ENCODE data around the gene SLC25A21. TPM values are rescaled to one million over a fixed set of nuclear protein-coding genes. Genes with fewer than 3 reads are reported as not detected.
"Not testable (repeated sequence)": the region's sequence is repeated elsewhere in the genome, so short reads cannot be mapped to it uniquely, and the experiment has no call there.

The SLC25A21 gene
- total RNA-seq, 1 experiment from 2014 or later: 8.2 TPM

- in situ Hi-C loops (cut with HindIII; ENCODE audit: low sequenced_read_pairs); DNase-seq (ENCODE audit: low spot score): not testable (repeated sequence)
Measured at GRCh38 chr14:37187840-37188577, 15.6 kb upstream of the SLC25A21 start.

- DNase-seq (ENCODE audit: low spot score): no peak
- in situ Hi-C loops (cut with HindIII; ENCODE audit: low sequenced_read_pairs): no loop called here
Measured at GRCh38 chr14:37187294-37187693, 14.9 kb upstream of the SLC25A21 start.

GRCh38 chr14:37186865-37187264, 14.5 kb upstream of the SLC25A21 start:
- in situ Hi-C loops (cut with HindIII; ENCODE audit: low sequenced_read_pairs): no loop called here
- no peak for DNase-seq (ENCODE audit: low spot score)

- DNase-seq (ENCODE audit: low spot score): no peak
- in situ Hi-C loops (cut with HindIII; ENCODE audit: low sequenced_read_pairs): no loop called here
Measured at GRCh38 chr14:37185670-37186069, 13.3 kb upstream of the SLC25A21 start.

- in situ Hi-C loops (cut with HindIII; ENCODE audit: low sequenced_read_pairs); DNase-seq (ENCODE audit: low spot score): not testable (repeated sequence)
Measured at GRCh38 chr14:37184520-37184919, 12.1 kb upstream of the SLC25A21 start.

GRCh38 chr14:37181441-37181840, 9.0 kb upstream of the SLC25A21 start:
- in situ Hi-C loops (cut with HindIII; ENCODE audit: low sequenced_read_pairs): no loop called here
- no peak for DNase-seq (ENCODE audit: low spot score)

GRCh38 chr14:37180886-37181285, 8.5 kb upstream of the SLC25A21 start:
- DNase-seq (ENCODE audit: low spot score); in situ Hi-C loops (cut with HindIII; ENCODE audit: low sequenced_read_pairs): not testable (repeated sequence)

- DNase-seq (ENCODE audit: low spot score): no peak
- in situ Hi-C loops (cut with HindIII; ENCODE audit: low sequenced_read_pairs): no loop called here
Measured at GRCh38 chr14:37179896-37180502, 7.6 kb upstream of the SLC25A21 start.

GRCh38 chr14:37172936-37173614, 669 bp upstream of the SLC25A21 start:
- in situ Hi-C loops (cut with HindIII; ENCODE audit: low sequenced_read_pairs): no loop called here
- DNase-seq (ENCODE audit: low spot score): no peak

GRCh38 chr14:37171678-37172023, 755 bp downstream of the SLC25A21 start:
- DNase-seq (ENCODE audit: low spot score): no peak
- in situ Hi-C loops (cut with HindIII; ENCODE audit: low sequenced_read_pairs): no loop called here

GRCh38 chr14:37170993-37171392, 1.4 kb downstream of the SLC25A21 start:
- in situ Hi-C loops (cut with HindIII; ENCODE audit: low sequenced_read_pairs): no loop called here
- DNase-seq (ENCODE audit: low spot score): no peak

GRCh38 chr14:37170237-37170636, 2.2 kb downstream of the SLC25A21 start:
- no peak for DNase-seq (ENCODE audit: low spot score)
- in situ Hi-C loops (cut with HindIII; ENCODE audit: low sequenced_read_pairs): no loop called here

- in situ Hi-C loops (cut with HindIII; ENCODE audit: low sequenced_read_pairs): no loop called here
- DNase-seq (ENCODE audit: low spot score): no peak
Measured at GRCh38 chr14:37168721-37169120, 3.7 kb downstream of the SLC25A21 start.

- no peak for DNase-seq (ENCODE audit: low spot score)
- in situ Hi-C loops (cut with HindIII; ENCODE audit: low sequenced_read_pairs): no loop called here
Measured at GRCh38 chr14:37167151-37168047, 5.0 kb downstream of the SLC25A21 start.

- in situ Hi-C loops (cut with HindIII; ENCODE audit: low sequenced_read_pairs): no loop called here
Measured at GRCh38 chr14:37165794-37166193, 6.6 kb downstream of the SLC25A21 start.

GRCh38 chr14:37162307-37162706, 10.1 kb downstream of the SLC25A21 start:
- in situ Hi-C loops (cut with HindIII; ENCODE audit: low sequenced_read_pairs); DNase-seq (ENCODE audit: low spot score): not testable (repeated sequence)

More at GRCh38 chr14:37165794-37166193, 6.6 kb downstream of the SLC25A21 start:
- no peak for DNase-seq (ENCODE audit: low spot score)

GRCh38 chr14:37157987-37158386, 14.4 kb downstream of the SLC25A21 start:
- DNase-seq (ENCODE audit: low spot score): no peak
- in situ Hi-C loops (cut with HindIII; ENCODE audit: low sequenced_read_pairs): no loop called here

- DNase-seq (ENCODE audit: low spot score): no peak
- in situ Hi-C loops (cut with HindIII; ENCODE audit: low sequenced_read_pairs): no loop called here
Measured at GRCh38 chr14:37153483-37153882, 18.9 kb downstream of the SLC25A21 start.

GRCh38 chr14:37153005-37153404, 19.4 kb downstream of the SLC25A21 start:
- in situ Hi-C loops (cut with HindIII; ENCODE audit: low sequenced_read_pairs): no loop called here

More at GRCh38 chr14:37153005-37153404, 19.4 kb downstream of the SLC25A21 start:
- no peak for DNase-seq (ENCODE audit: low spot score)

All from G401 (cell line).